ENCODE data around the gene ENPP3. TPM values are rescaled to one million over a fixed set of nuclear protein-coding genes. Genes with fewer than 3 reads are reported as not detected.

Gene ENPP3
- total and polyA plus RNA-seq, 9 of the 15 experiments (the other 6 are each of a cell fraction or from before 2014, with no cell fraction given) = 14.0 to 32.8 (median 21.6) TPM

- ATAC-seq = no peak
- CTCF ChIA-PET (ENCODE audit: low intra/inter-chr PET ratio) = no interaction called here
Observed at GRCh38 chr6:131791476-131791875, 154.4 kb downstream of the ENPP3 start.

GRCh38 chr6:131792091-131792496 lies 155.0 kb downstream of the ENPP3 start:
- no peak overlapping the region for H3K27ac ChIP-seq (ENCODE audit: extremely low read depth, low read depth, low read length)
- CTCF ChIA-PET (ENCODE audit: low intra/inter-chr PET ratio) = no interaction called here
- H3K79me2 ChIP-seq (ENCODE audit: control insufficient read depth, insufficient read depth, low read length) = no peaks in the 10 kb centered on the region
- no peaks in the 10 kb centered on the region for H3K9me3 ChIP-seq (replicated peaks; ENCODE audit: control insufficient read depth, insufficient read depth, low read depth, low read length)
- no peak overlapping the region for H3K4me2 ChIP-seq (ENCODE audit: insufficient read depth, low read length)
- intact Hi-C loops (cut with micrococcal nuclease) = no loop called here
- no peak overlapping the region for H3K9ac ChIP-seq (ENCODE audit: insufficient read depth in 1 of 2, low read depth in 2 of 2, low read length in 2 of 2)
- H3K4me1 ChIP-seq (replicated peaks in 1 of 2; ENCODE audit: control insufficient read depth in 2 of 2, insufficient read depth in 2 of 2, low read length in 2 of 2) = no peaks in the 10 kb centered on the region
- ATAC-seq (peak; percentile 64), FAIRE-seq (no peak), DNase-seq (ENCODE audit: extremely low read depth in 1 of 4, low spot score in 3 of 4) (no peak)
- BruUV-seq (replicated peaks) = no TSS peak
- in situ Hi-C loops (cut with MboI) = no loop called here
- 10% methylated on average over 6 of the region's 6 CpGs for WGBS (ENCODE audit: insufficient coverage, low coverage, missing lambda C conversion rate)
- no peaks in the 10 kb centered on the region for H3K9me1 ChIP-seq (ENCODE audit: control insufficient read depth, insufficient read depth, low read length)
- H4K20me1 ChIP-seq (replicated peaks; ENCODE audit: control insufficient read depth, insufficient read depth, low read length) = no peaks in the 10 kb centered on the region
- H3K27me3 ChIP-seq (ENCODE audit: control insufficient read depth in 2 of 2, insufficient read depth in 2 of 2, low read length in 2 of 2) = peaks cover 0 to 5% of the 10 kb centered on the region in 2 experiments; a peak in 2 of 5 replicates
- no peaks in the 10 kb centered on the region for H3K36me3 ChIP-seq (ENCODE audit: control insufficient read depth, insufficient read depth, low read length)
- H3K4me3 ChIP-seq = no peak overlapping the region
- POLR2A ChIA-PET = interaction anchor here (0.7 to 1.8 kb wide), 2 partner anchors 11 to 203 kb away, joined by 3 to 5 read pairs; no protein-coding TSS in a partner anchor
- no peak for TF ChIP-seq ZNF311 (CRISPR knock-in tag; IDR thresholded peaks at IDR 0.05)
- TF ChIP-seq NR3C1 (CRISPR knock-in tag; IDR thresholded peaks at IDR 0.05) = no peak
- 0 out of 6 replicates have a peak, but pooled peaks of 1 of the 3 experiments have one; percentile 3 for TF ChIP-seq CTCF (IDR thresholded peaks at IDR 0.05 in 2 of 3, conservative IDR thresholded peaks at IDR 0.05 in 1 of 3; ENCODE audit: insufficient read depth in 2 of 3, low read depth in 1 of 3, low read length in 3 of 3)
- no peak for TF ChIP-seq MLX (CRISPR knock-in tag; conservative IDR thresholded peaks at IDR 0.05)
- no peak for TF ChIP-seq ASH1L (IDR thresholded peaks at IDR 0.05; ENCODE audit: borderline replicate concordance, low read depth, partially characterized antibody)
- H2AFZ ChIP-seq (ENCODE audit: low read depth, low read length) = no peak overlapping the region

More at GRCh38 chr6:131791476-131791875, 154.4 kb downstream of the ENPP3 start:
- H4K20me1 ChIP-seq (replicated peaks; ENCODE audit: control insufficient read depth, insufficient read depth, low read length) = no peaks in the 10 kb centered on the region
- no peaks in the 10 kb centered on the region for H3K9me1 ChIP-seq (ENCODE audit: control insufficient read depth, insufficient read depth, low read length)
- H3K36me3 ChIP-seq (ENCODE audit: control insufficient read depth, insufficient read depth, low read length) = no peaks in the 10 kb centered on the region
- no peaks in the 10 kb centered on the region for H3K9me3 ChIP-seq (replicated peaks; ENCODE audit: control insufficient read depth, insufficient read depth, low read depth, low read length)
- no peak for FAIRE-seq
- 0% methylated on average over 5 of the region's 5 CpGs for WGBS (ENCODE audit: insufficient coverage, low coverage, missing lambda C conversion rate)
- H3K9ac ChIP-seq (ENCODE audit: insufficient read depth in 1 of 2, low read depth in 2 of 2, low read length in 2 of 2) = no peak overlapping the region
- H3K4me3 ChIP-seq = no peak overlapping the region
- TF ChIP-seq ATF7 (IDR thresholded peaks at IDR 0.05) (no peak), ZFX (CRISPR knock-in tag; IDR thresholded peaks at IDR 0.05) (no peak)
- H3K27me3 ChIP-seq (ENCODE audit: control insufficient read depth in 2 of 2, insufficient read depth in 2 of 2, low read length in 2 of 2) = peaks cover 0 to 5% of the 10 kb centered on the region in 2 experiments; a peak in 2 of 5 replicates
- no peaks in the 10 kb centered on the region for H3K79me2 ChIP-seq (ENCODE audit: control insufficient read depth, insufficient read depth, low read length)
- no peak overlapping the region for H2AFZ ChIP-seq (ENCODE audit: low read depth, low read length)
- in situ Hi-C loops (cut with MboI) = no loop called here
- POLR2A ChIA-PET = interaction anchor here (0.7 to 1.8 kb wide), 2 partner anchors 12 to 202 kb away, joined by 3 to 5 read pairs; no protein-coding TSS in a partner anchor
- no peak overlapping the region for H3K27ac ChIP-seq (ENCODE audit: extremely low read depth, low read depth, low read length)
- BruUV-seq (replicated peaks) = no TSS peak
- H3K4me1 ChIP-seq (replicated peaks in 1 of 2; ENCODE audit: control insufficient read depth in 2 of 2, insufficient read depth in 2 of 2, low read length in 2 of 2) = no peaks in the 10 kb centered on the region
- intact Hi-C loops (cut with micrococcal nuclease) = no loop called here
- DNase-seq (ENCODE audit: extremely low read depth in 1 of 4, low spot score in 3 of 4) = no peak
- H3K4me2 ChIP-seq (ENCODE audit: insufficient read depth, low read length) = no peak overlapping the region
